HG02884 (cell line): ENCODE measurements around the gene SEZ6.

Experiments
- ATAC-seq: cut with Tn5 transposase; IDR thresholded peaks from one replicate; pipeline ENCODE4 v1.9.1; 2021; ENCODE audit warnings: mild to moderate bottlenecking, moderate library complexity; ENCODE audit not compliant: unreplicated experiment

The SEZ6 gene

GRCh38 chr17:29005936-29006511, at the start of gene SEZ6:
SEZ6 (minus strand) TSS chr17:29006033; CDS start chr17:29005869, 164 bp downstream.
- ATAC-seq: no peak

- no peak for ATAC-seq
Measured at GRCh38 chr17:29054835-29055234, 49.0 kb upstream of the SEZ6 start.

GRCh38 chr17:29051731-29052130, 45.9 kb upstream of the SEZ6 start:
- no peak for ATAC-seq

- no peak for ATAC-seq
Measured at GRCh38 chr17:29051194-29051593, 45.4 kb upstream of the SEZ6 start.

- ATAC-seq: no peak
Measured at GRCh38 chr17:29050176-29050575, 44.3 kb upstream of the SEZ6 start.

GRCh38 chr17:29049541-29050145, 43.8 kb upstream of the SEZ6 start:
- no peak for ATAC-seq

- ATAC-seq: no peak
Measured at GRCh38 chr17:29048440-29049368, 42.9 kb upstream of the SEZ6 start.

- no peak for ATAC-seq
Measured at GRCh38 chr17:29046473-29046839, 40.6 kb upstream of the SEZ6 start.

GRCh38 chr17:29045734-29046472, 40.1 kb upstream of the SEZ6 start:
- ATAC-seq: no peak

GRCh38 chr17:29045026-29045425, 39.2 kb upstream of the SEZ6 start:
- no peak for ATAC-seq

GRCh38 chr17:29043539-29044145, 37.8 kb upstream of the SEZ6 start:
- ATAC-seq: no peak

- ATAC-seq: no peak
Measured at GRCh38 chr17:29042679-29043538, 37.1 kb upstream of the SEZ6 start, which contains the start of gene PIPOX. PIPOX (plus strand) TSS chr17:29043141; CDS start chr17:29043226, 85 bp downstream.

GRCh38 chr17:29042026-29042678, 36.3 kb upstream of the SEZ6 start:
- no peak for ATAC-seq

GRCh38 chr17:29041571-29041970, 35.7 kb upstream of the SEZ6 start:
- no peak for ATAC-seq

GRCh38 chr17:29041091-29041490, 35.3 kb upstream of the SEZ6 start:
- ATAC-seq: no peak

GRCh38 chr17:29039764-29040598, 34.1 kb upstream of the SEZ6 start:
- ATAC-seq: no peak

GRCh38 chr17:29038085-29038795, 32.4 kb upstream of the SEZ6 start:
- ATAC-seq: no peak

GRCh38 chr17:29037739-29038084, 31.9 kb upstream of the SEZ6 start:
- no peak for ATAC-seq
